A549 (cell line): Measurements from ENCODE around the gene ZNF821.

Source experiments
- CBX2 ChIP-seq: fragments of 200-600 bp; sonication (generic); IDR thresholded peaks from 2 replicates; pipeline ENCODE4 v1.6.1; 2016; ENCODE audit warnings: low read depth, mild to moderate bottlenecking, borderline replicate concordance
- CHD2 ChIP-seq: fragments of 150-350 bp; IDR thresholded peaks from 2 replicates; pipeline ENCODE4 v1.6.1; 2014; ENCODE audit warnings: low read length; ENCODE audit not compliant: partially characterized antibody
- EP300 ChIP-seq, 2 experiments: fragments of >200 bp; sonication (Bioruptor Twin); formaldehyde crosslinking; IDR thresholded peaks; 2 replicates in 1 of 2; 3 replicates in 1 of 2; pipeline ENCODE4 v1.6.1; 2016 to 2017
- JUNB ChIP-seq: fragments of >200 bp; sonication (Bioruptor Twin); formaldehyde crosslinking; IDR thresholded peaks from 2 replicates; pipeline ENCODE4 v1.6.1; 2016
- KDM5A ChIP-seq: fragments of 200-600 bp; sonication (generic); IDR thresholded peaks from 2 replicates; pipeline ENCODE4 v1.6.1; 2016; ENCODE audit warnings: antibody characterized with exemption, mild to moderate bottlenecking
- POLR2A ChIP-seq: IDR thresholded peaks from 2 replicates; pipeline ENCODE4 v1.6.1; 2012; ENCODE audit warnings: mild to moderate bottlenecking, low read length
- POLR2AphosphoS2 ChIP-seq: conservative IDR thresholded peaks from 2 replicates; pipeline ENCODE4 v1.6.1; 2012; ENCODE audit warnings: low read length, improper control_type of control experiment, inconsistent platforms
- TF ChIP-seq, protein P1 (sequence below): fragments of >200 bp; sonication (Bioruptor Twin); formaldehyde crosslinking; IDR thresholded peaks from 2 replicates; pipeline ENCODE4 v1.6.1; 2016
- TF ChIP-seq, protein P2 (sequence below): fragments of >200 bp; sonication (Bioruptor Twin); formaldehyde crosslinking; IDR thresholded peaks from 3 replicates; pipeline ENCODE4 v1.5.1; 2016

DNA sequence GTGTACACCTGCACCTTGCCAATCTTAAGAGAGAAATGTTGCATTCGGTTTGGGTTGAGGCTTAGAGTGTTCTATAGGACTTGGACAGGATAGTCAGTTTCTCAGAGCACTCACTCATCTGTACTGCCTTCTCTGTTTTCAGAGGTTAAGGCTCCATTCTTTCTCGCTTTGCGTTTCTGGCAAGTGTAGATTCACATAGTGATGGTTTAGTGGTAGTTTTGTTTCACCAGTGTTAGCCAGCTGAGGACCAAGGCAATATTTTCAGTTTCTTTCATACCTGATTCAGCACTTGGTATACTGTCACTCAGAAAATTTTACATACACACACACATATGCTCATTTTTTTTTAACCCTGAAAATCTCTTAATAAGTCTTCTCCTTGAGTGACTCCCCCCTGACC lies 36.9 kb downstream of the ZNF821 start:
- TF ChIP-seq KDM5A (no peak), POLR2A (no peak), CHD2 (no peak), CBX2 (no peak), POLR2AphosphoS2 (no peak), EP300 (IDR thresholded peaks at IDR 0.05) (no peak), JUNB (no peak)
- TF ChIP-seq, protein P1, sequence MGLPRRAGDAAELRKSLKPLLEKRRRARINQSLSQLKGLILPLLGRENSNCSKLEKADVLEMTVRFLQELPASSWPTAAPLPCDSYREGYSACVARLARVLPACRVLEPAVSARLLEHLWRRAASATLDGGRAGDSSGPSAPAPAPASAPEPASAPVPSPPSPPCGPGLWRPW: no peak
- TF ChIP-seq, protein P2, sequence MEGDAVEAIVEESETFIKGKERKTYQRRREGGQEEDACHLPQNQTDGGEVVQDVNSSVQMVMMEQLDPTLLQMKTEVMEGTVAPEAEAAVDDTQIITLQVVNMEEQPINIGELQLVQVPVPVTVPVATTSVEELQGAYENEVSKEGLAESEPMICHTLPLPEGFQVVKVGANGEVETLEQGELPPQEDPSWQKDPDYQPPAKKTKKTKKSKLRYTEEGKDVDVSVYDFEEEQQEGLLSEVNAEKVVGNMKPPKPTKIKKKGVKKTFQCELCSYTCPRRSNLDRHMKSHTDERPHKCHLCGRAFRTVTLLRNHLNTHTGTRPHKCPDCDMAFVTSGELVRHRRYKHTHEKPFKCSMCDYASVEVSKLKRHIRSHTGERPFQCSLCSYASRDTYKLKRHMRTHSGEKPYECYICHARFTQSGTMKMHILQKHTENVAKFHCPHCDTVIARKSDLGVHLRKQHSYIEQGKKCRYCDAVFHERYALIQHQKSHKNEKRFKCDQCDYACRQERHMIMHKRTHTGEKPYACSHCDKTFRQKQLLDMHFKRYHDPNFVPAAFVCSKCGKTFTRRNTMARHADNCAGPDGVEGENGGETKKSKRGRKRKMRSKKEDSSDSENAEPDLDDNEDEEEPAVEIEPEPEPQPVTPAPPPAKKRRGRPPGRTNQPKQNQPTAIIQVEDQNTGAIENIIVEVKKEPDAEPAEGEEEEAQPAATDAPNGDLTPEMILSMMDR: no peak
